Hematopoietic multipotent progenitor cell treated with erythropoietin and hydrocortisone succinate and interleukin-3 and kit ligand, for 17 days (in vitro differentiated cells): Measurements from ENCODE around the gene NXPH4.

ENCODE experiments used
- DNase-seq: peaks from one replicate; pipeline ENCODE4 v3.0.0-alpha.2; 2015; ENCODE audit warnings: low spot score

Gene NXPH4

GRCh38 chr12:57219205-57219992 lies 2.8 kb downstream of the NXPH4 start:
- DNase-seq, result no peak

- no peak for DNase-seq
Measured at GRCh38 chr12:57219993-57220754, 3.6 kb downstream of the NXPH4 start.

GRCh38 chr12:57220770-57221168 lies 4.2 kb downstream of the NXPH4 start:
- DNase-seq, result no peak

GRCh38 chr12:57221169-57221917 lies 4.7 kb downstream of the NXPH4 start:
- DNase-seq, result no peak

- no peak for DNase-seq
Measured at GRCh38 chr12:57222286-57223190, 5.9 kb downstream of the NXPH4 start.

GRCh38 chr12:57223191-57224165 lies 6.9 kb downstream of the NXPH4 start:
- DNase-seq, result no peak

- DNase-seq, result no peak
Measured at GRCh38 chr12:57224278-57224972, 7.8 kb downstream of the NXPH4 start.

GRCh38 chr12:57224973-57225679 lies 8.5 kb downstream of the NXPH4 start:
- peak; percentile 66 for DNase-seq

- DNase-seq, result no peak
Measured at GRCh38 chr12:57225680-57226210, 9.2 kb downstream of the NXPH4 start.

- DNase-seq, result no peak
Measured at GRCh38 chr12:57226588-57227314, 10.2 kb downstream of the NXPH4 start.

GRCh38 chr12:57227315-57228115 lies 10.9 kb downstream of the NXPH4 start:
- no peak for DNase-seq

- no peak for DNase-seq
Measured at GRCh38 chr12:57229046-57229633, 12.5 kb downstream of the NXPH4 start.

GRCh38 chr12:57229634-57230380 lies 13.2 kb downstream of the NXPH4 start, which contains the start of gene SHMT2:
SHMT2 (plus strand) TSS chr12:57229711; CDS start chr12:57229779, 68 bp downstream.
- DNase-seq, result peak; percentile 92

- DNase-seq, result no peak
Measured at GRCh38 chr12:57230381-57231155, 14.0 kb downstream of the NXPH4 start.
